ENCODE results near the gene DHRS3. TPM values are rescaled to one million over a fixed set of nuclear protein-coding genes. Genes with fewer than 3 reads are reported as not detected.

The DHRS3 gene
- total and polyA plus RNA-seq, 2 of the 13 experiments (the other 11 are each of a cell fraction or from before 2014, with no cell fraction given): 48.5 to 90.5 TPM

DNA sequence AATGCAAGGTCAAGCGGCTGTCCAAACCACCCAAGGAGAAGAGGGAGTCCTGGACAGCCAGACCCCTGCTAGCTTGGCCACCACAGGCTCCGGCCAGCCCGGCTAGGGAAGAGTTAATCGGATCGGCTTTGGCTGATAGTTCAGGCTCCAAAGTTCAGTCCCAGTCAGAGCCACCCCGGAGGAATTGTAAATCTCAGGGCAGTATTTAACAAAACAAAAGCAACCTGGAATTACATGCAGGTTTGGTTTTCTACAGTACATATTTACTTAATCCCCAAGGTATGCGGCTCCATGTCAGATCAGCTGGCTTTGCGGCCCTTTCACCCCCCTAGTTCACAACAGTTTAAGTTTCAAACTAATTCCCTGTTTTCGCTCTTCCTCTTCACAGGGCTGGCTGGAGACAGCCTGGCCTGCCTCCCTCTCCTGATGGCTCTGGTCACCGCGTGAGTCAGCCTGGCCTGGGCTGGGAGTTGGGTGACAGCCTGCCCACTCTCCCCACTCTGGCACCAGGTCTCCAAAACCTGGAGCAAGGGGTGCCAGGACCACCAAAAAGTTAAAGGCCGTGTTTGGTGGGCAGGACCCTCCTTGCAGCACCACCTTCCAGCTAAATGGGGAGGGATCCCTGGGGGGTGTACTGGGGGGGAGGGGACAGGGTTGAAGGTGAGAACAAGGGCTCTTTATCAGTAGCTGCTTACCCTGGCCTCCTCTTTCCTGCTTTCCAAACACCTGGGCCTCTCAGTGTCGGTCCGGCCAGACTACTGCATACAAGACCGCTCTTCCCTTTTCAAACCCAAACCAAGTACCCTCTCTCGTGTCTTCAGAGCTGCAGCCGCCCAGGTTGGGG lies 1.9 kb downstream of the DHRS3 start (continued):
- TF ChIP-seq ZNF44 (CRISPR knock-in tag; IDR thresholded peaks at IDR 0.05): no peak; the same call in 1 of the 2 replicates
- TF ChIP-seq, protein P1, sequence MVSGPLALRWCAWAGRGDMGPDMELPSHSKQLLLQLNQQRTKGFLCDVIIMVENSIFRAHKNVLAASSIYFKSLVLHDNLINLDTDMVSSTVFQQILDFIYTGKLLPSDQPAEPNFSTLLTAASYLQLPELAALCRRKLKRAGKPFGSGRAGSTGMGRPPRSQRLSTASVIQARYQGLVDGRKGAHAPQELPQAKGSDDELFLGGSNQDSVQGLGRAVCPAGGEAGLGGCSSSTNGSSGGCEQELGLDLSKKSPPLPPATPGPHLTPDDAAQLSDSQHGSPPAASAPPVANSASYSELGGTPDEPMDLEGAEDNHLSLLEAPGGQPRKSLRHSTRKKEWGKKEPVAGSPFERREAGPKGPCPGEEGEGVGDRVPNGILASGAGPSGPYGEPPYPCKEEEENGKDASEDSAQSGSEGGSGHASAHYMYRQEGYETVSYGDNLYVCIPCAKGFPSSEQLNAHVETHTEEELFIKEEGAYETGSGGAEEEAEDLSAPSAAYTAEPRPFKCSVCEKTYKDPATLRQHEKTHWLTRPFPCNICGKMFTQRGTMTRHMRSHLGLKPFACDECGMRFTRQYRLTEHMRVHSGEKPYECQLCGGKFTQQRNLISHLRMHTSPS (CRISPR knock-in tag; IDR thresholded peaks at IDR 0.05; ENCODE audit: low read depth): 0 out of 2 replicates have a peak, but pooled peaks have one; percentile 18
- TF ChIP-seq ZBTB7B (CRISPR knock-in tag; IDR thresholded peaks at IDR 0.05): peak; percentile 79; the same call in 1 of the 2 replicates
- peak; percentile 91 for TF ChIP-seq SOX5 (CRISPR knock-in tag; IDR thresholded peaks at IDR 0.05; ENCODE audit: borderline replicate concordance)
- peak; percentile 57; the same call in 1 of the 2 replicates for TF ChIP-seq ZNF724P (CRISPR knock-in tag; IDR thresholded peaks at IDR 0.05; ENCODE audit: borderline replicate concordance)
- TF ChIP-seq HHEX (CRISPR knock-in tag; IDR thresholded peaks at IDR 0.05): 0 out of 2 replicates have a peak, but pooled peaks have one; percentile 24
- TF ChIP-seq, protein P2, sequence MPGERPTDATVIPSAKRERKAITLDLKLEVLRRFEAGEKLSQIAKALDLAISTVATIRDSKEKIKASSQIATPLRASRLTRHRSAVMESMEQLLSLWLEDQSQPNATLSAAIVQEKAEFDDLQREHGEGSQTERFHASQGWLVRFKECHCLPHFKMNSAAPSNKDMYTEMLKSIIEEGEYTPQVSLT (CRISPR knock-in tag; IDR thresholded peaks at IDR 0.05; ENCODE audit: borderline replicate concordance, low read depth): no peak
- no peak; the same call in 1 of the 2 replicates for TF ChIP-seq MED13 (CRISPR knock-in tag; IDR thresholded peaks at IDR 0.05)
- TF ChIP-seq RCOR2 (CRISPR knock-in tag; IDR thresholded peaks at IDR 0.05): peak; percentile 66
- TF ChIP-seq HNRNPL (IDR thresholded peaks at IDR 0.05; ENCODE audit: low read depth, low read length): peak; percentile 68; the same call in 1 of the 2 replicates
- TF ChIP-seq ZNF713 (CRISPR knock-in tag; IDR thresholded peaks at IDR 0.05): no peak
- TF ChIP-seq, protein P3, sequence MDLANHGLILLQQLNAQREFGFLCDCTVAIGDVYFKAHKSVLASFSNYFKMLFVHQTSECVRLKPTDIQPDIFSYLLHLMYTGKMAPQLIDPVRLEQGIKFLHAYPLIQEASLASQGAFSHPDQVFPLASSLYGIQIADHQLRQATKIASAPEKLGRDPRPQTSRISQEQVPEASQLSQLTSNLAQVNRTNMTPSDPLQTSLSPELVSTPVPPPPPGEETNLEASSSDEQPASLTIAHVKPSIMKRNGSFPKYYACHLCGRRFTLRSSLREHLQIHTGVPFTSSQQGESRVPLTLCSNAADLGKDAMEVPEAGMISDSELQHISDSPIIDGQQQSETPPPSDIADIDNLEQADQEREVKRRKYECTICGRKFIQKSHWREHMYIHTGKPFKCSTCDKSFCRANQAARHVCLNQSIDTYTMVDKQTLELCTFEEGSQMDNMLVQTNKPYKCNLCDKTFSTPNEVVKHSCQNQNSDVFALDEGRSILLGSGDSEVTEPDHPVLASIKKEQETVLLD (CRISPR knock-in tag; IDR thresholded peaks at IDR 0.05; ENCODE audit: low read depth): no peak
- TF ChIP-seq ZNF652 (CRISPR knock-in tag; IDR thresholded peaks at IDR 0.05; ENCODE audit: borderline replicate concordance, low read depth): peak; percentile 99
- TF ChIP-seq FOXP1 (IDR thresholded peaks at IDR 0.05): 0 out of 2 replicates have a peak, but pooled peaks have one; percentile 28
- TF ChIP-seq FOXP1 (CRISPR knock-in tag; IDR thresholded peaks at IDR 0.05): peak; percentile 89
- peak; percentile 98 for TF ChIP-seq GFI1 (CRISPR knock-in tag; IDR thresholded peaks at IDR 0.05; ENCODE audit: borderline replicate concordance)
- TF ChIP-seq ZNF367 (CRISPR knock-in tag; IDR thresholded peaks at IDR 0.05; ENCODE audit: borderline replicate concordance): 0 out of 2 replicates have a peak, but pooled peaks have one; percentile 56
- TF ChIP-seq, protein P4, sequence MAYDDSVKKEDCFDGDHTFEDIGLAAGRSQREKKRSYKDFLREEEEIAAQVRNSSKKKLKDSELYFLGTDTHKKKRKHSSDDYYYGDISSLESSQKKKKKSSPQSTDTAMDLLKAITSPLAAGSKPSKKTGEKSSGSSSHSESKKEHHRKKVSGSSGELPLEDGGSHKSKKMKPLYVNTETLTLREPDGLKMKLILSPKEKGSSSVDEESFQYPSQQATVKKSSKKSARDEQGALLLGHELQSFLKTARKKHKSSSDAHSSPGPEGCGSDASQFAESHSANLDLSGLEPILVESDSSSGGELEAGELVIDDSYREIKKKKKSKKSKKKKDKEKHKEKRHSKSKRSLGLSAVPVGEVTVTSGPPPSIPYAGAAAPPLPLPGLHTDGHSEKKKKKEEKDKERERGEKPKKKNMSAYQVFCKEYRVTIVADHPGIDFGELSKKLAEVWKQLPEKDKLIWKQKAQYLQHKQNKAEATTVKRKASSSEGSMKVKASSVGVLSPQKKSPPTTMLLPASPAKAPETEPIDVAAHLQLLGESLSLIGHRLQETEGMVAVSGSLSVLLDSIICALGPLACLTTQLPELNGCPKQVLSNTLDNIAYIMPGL (CRISPR knock-in tag; IDR thresholded peaks at IDR 0.05; ENCODE audit: borderline replicate concordance in 1 of 2, low read depth in 1 of 2): peak in 1 of 2 experiments; percentile 60; a peak in 1 of 4 replicates
- 0 out of 2 replicates have a peak, but pooled peaks have one; percentile 24 for TF ChIP-seq RBFOX2 (IDR thresholded peaks at IDR 0.05; ENCODE audit: low read depth, low read length)
